HL-60/S4 treated with phorbol 12-myristate 13-acetate at 8.2 ng/mL for 4 days and 3 days (cell line): ENCODE data around the gene MRPL19.

Experiments
- in situ Hi-C: fragments of 300-500 bp; cut with MboI; formaldehyde crosslinking; loops from 2 replicates; pipeline ENCODE4 v1.15.0; 2022; ENCODE audit warnings: low sequenced_read_pairs

The MRPL19 gene

DNA sequence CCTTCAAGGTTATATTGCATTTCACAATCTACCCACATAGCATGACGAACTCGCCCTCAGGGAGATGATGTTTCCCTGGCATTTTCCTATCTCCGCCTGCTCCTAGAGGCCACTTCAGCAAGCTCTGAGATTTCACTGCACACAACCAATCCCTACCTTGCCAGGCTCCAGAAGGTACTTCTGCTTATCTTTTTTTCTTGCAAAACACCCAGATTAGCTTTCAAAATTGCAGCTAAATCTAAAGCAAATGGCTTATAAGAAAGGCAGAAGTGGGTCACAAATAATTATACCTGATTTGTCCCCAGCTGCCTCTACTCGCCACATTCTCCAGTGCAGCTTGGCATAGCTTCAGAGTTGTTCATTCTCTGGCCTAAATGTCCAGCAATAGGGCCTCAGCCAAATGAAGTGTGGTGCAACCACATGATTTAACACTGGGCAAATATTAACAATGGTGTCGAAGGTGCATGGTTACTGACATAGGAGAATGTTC, 32.4 kb upstream of the MRPL19 start:
- in situ Hi-C loops = no loop called here

DNA sequence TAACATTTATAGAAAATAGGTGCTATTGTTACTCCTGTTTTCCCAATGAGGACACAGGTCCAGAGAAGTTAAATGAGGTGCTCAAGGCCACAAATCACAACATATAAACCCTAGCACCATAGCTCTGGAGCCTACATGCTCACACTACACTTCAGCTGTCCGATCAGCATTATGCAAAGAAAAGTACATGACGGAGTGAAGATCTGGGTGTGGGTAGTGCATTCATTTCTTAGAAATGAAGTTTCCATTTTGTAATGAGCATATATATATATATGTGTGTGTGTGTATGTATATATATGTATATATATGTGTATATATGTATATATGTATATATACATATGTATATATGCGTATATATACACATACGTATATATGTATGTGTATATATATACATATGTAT, 30.2 kb upstream of the MRPL19 start:
- in situ Hi-C loops = no loop called here

DNA sequence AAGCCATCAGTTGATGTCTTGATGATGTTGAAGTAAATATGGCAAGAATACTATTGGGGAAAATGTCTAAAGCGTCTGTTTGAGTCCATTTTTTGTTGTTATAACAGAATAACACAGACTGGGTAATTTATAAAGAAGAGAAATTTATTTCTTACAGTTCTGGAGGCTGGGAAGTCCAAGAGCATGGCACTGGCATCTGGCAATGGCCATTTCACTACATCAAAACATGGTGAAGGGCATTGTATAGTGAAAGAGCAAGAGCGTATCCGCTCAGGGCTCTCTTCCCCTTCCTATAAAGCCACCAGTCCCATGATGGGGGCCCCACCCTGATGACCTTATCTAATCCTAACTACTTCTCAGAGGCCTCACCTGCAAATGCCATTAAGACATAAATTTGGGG, 29.6 kb upstream of the MRPL19 start:
- in situ Hi-C loops = no loop called here

DNA sequence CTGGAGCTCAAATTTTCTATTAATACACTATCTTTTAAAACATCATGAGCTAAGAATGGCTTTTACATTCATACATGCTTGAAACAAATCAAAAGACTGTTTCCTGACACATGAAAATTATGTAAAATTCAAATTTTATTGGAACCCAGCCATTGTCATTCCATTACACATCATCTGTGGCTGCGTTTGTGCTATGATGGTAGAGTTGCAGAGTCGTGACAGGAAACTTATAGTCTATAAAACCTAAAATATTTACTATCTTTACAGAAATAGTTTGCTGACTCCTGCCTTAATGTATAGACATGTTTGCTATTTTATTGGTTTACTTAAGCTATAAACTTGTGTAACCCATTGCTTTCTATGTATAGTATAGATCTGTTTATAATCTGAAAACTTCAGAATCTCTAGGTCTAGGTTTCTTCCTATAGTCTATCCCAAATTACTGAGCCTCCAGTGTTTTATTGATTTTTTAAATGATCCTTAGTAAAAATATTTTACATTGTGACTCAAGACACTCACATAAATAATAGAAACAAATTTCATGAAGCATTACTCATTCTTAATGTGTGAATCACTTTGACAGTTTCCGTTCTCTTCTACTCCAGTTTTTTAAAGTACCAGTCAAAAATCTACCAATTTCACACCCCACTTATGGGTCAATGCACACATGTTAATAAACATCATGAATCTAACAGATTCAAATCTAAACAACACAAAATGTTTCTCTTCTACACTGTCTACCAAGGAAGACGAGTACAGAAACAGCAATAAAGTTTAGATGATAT, 26.4 kb upstream of the MRPL19 start:
- in situ Hi-C loops = no loop called here

DNA sequence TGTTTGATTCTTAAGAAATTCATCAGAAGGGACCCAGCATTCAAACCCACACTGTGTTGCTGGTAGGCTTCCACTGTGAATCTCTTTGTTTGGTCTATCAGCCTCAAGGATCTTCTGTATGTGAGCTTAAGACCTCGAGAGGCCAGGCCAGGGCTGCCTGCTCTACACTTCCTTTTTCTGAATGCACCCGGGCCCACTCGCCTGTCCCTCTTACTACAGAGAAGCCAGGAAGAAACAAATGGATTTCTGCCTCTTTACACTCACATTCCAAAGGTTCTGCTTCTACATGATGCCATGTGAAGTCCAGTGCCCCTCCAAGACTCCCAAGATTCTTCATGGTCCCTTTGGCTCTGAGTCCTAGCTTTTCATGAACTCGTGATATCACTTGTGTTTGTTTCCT, 25.4 kb upstream of the MRPL19 start:
- in situ Hi-C loops = no loop called here

DNA sequence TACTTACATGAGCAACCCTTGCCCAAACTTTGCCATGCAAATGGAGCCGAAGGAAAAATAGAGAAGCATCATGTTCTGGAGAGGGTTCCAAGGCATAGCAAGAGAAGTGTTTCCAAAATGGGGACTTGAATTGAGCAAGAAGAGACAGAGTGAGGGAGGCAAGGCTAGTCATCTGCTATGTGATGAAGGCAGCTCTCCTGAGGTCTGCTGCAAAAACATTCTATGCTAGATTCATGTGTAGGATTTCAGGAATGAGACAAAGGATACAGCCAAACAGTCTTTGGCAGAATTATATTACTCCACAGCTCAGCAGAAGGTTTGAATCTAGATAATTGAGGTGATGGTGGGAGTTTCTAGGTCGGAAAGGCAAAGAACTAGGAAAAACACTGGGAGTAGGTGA, 24.1 kb upstream of the MRPL19 start:
- in situ Hi-C loops = no loop called here

DNA sequence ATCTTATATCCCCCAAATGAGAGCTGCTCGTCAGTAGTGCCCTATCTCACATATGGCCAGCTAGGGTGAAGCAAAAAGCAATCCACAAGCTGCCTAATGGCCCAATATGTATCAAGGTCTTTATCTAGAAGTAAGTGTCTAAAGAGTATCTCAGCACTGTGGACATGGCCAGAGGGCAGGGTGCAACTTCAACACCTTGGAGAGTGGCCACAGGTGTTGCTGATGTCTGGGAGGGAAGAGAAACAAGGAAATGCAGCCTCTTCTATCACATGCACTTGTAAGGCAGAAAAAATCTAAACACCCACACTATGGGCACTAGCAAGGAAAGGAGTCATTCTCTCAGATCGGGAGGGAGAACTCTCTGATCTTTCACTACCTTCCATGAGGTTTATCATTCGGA, 23.7 kb upstream of the MRPL19 start:
- in situ Hi-C loops = no loop called here

DNA sequence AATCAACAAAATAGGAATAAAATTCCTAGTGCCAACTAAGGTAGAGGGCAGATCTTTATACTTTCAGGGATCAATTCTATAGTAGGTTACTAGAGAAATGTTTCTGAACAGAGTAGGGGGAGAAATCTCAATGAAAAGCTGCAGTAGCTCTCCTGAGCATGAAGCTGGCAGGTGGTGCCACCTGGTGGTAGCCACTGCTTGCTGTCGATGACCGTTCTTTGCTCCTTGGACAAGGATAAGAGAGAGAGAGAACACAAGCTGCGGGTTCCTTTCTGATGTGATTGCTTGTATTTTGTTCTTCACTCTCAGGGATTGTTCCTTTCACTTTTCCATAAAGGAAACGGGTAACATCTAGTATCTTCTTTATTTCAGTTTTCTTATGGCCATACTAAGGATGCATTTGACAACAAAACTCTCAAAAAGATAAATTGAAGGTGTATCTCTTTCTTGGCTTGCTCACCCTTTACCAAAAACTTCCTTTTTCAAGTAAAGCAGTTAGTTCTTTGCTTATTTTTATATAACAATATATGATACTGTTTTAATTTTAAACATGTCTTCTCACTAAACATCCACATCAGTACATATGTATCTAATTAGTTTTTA, 18.6 kb upstream of the MRPL19 start:
- in situ Hi-C loops = no loop called here

DNA sequence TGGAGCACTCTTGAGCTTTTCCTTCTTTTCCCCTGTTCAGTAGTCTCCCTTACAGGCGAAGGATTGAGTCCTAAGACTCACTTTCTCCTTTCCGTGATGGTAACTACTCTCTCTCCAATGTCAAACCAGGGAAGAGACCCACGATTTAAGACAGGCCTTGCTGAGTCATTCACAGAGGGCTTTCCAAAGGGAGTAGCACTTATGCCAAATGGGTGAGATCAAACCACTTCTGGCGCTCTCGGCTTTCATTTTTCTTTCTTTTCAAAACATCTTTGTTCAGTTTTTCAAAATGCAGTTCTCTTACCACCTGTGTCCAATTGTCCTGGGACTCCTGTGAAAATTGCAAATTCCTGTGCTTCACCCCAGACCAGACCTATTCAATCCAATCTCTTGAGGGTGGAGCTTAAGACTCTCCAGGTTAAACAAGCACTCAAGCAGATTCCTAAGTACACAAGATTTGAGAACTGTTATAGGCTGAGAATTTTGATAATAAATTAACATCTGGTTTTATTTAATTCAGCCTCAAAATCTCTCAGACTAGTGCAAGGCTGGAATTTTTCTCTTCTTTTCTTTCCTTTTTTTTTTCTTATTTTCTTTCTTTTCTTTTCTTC, 14.4 kb upstream of the MRPL19 start:
- in situ Hi-C loops = no loop called here

DNA sequence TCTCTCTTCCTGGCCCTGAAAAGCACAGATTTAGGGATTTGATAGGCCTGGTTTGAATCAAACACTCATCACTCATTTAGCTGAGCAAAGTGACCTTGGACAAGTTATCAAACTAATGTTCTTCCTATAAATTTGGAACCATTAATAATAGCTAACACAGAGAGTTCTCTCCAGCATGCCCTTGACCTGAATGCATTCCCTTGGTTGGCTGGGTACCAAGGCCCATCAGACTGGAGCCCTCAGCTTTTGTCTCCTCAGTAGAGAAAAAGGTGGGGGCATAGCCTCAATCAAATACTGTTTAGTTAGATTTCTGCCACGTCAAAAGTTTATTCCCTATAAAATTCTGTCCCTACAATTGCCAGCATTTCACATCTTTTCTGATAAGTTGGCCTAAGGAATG, 13.8 kb upstream of the MRPL19 start:
- in situ Hi-C loops = no loop called here

DNA sequence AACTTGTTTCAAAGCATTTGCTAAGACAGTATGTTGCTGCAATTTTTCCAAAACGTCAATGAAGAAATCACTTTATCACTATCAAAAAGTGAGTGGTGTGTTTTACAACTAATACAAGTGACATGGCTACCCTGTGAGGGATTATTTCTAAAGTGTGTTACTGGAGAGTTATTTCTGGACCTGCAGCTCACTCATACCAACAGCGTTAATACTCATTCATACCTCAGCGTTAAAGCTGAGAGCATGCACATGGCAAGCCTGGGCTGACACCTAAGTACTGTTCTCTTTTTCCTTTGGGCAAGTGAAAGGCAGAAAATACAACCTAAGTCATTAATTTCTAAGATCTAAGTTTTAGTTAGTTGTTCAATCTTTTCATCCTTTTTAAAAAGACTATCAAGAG, 13.0 kb upstream of the MRPL19 start:
- in situ Hi-C loops = no loop called here

DNA sequence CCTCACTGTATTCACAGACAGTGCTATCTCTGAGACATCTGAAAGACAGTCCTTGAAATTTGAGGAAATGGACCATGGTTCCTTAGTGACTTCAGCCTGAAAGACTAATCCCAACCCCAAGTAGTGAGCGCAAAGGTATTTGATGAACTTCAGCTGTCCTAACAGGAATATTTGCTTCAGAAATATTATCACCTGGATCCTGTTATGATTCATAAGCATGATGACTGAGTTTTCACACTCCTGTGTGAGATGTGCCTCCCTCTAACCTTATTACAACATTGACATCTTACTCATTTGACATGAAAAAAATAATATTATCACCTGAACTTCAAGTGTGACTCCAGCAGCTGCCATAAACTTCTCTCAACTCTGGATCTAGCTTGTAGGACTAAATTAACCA, 11.6 kb upstream of the MRPL19 start:
- in situ Hi-C loops = no loop called here

DNA sequence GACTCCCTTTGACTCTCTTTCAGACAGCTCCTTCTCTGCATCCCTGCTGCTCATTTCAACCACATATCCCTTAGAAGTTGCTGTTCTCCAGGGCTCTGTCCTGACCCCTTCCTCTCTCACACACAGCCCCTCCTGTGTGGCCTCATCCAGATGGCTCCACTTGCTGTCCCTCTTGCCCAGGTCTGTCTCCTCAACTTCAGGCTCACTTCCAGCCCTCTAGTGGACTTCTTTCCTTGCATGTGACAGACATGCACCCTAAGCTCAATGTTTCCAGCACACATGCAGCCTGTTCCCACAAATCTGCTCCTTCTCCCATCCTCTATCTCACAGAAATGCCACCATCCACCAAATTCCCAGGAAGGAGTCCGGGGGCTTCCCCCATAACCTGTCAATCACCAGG, 9.0 kb upstream of the MRPL19 start:
- in situ Hi-C loops = no loop called here

DNA sequence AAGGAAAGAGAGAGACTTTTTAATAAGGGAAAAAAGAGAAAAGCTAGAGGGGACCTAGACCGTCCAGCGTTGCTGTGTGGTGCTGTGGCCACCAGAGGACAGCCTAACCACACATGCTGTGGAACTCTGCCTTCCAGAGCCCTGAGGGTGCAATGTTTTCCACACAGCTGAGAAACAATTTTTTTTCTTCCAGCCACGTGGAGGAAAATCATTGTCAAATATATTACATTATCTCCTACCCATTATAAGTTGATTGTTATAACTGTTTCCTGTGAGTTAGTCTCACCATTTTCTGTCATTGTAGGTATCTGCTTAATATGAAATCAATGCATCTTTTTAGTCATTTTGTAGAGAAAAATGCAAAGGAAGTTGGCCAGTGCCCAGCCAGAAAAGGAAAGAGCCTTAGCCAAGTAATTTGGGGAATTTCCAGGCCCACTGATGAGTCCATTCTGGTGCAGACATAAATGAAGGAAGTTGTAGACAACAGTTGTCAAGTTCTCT, 5.9 kb upstream of the MRPL19 start:
- in situ Hi-C loops = no loop called here

DNA sequence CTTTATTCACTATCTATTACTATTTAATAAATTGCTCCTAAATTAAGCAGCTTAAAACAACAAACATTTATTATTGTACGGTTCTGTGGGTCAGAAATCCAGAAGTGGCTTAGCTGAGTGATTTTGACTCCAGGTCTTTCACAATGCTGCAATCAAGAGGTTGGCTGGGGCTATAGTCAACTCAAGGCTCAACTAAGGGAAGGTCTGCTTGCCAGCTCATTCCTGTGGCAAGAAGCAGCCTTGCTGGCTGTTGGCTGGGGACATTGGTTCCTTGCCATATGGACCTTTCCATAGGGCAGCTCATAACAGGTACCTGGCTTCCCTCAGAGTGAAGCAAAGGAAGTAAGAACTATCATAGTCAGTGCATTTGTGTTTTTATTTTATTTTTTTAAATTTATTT, 5.0 kb upstream of the MRPL19 start:
- in situ Hi-C loops = no loop called here

DNA sequence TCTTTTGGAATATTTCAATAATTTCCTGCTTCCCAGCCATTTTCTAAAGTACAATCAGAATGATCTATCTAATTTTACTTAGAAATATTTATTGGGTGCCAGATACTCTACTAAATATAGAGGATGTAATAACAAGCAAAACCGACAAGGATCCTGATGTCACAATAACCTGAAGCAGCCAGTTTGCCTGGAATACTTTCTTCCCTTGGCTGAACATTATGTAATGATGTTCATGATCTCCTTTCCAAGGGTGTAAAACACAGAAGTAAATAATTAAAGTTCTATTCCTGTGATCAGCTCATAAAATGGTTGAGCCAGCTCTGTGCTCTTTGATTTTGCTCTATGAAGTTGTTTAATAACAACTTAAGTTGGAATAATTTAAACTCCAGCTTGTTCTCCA, 2.6 kb upstream of the MRPL19 start:
- in situ Hi-C loops = no loop called here

DNA sequence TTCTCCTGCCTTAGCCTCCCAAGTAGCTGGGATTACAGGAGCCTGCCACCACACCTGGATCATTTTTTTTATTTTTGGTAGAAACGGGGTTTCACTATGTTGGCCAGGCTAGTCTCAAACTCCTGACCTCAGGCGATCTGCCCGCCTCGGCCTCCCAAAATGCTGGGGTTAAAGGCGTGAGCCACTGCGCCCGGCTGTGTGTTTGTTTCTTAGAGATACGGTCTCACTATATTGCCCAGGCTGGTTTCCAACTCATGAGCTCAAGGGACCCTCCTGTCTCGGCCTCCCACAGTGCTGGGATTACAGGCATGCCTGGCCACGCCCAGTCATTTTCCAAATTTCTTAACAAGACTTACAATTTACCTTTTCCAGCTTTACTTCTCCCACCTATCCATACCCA, 940 bp upstream of the MRPL19 start:
- in situ Hi-C loops = no loop called here

DNA sequence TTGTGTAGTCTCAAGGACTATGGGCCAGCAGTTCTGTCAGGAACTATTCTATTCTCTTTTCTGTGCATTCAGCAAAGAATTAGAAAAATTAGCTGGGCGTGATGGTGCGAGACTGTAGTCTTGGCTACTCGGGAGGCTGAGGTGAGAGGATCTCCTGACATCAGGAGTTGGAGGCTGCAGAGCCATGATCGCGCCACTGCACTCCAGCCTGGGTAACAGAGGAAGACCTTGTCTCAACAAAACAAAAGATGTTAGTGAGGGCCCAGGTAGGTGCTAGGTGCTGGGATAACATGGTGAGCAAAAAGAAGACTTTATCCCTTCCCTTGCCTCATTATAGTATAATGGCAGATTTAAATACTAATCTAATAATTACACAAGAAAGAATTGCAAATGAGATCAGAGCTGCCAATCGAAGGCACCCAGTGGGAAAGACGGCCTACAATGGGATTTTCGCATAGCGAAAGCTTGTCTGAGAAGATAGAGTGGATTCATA, 447 bp upstream of the MRPL19 start:
- in situ Hi-C loops = no loop called here

DNA sequence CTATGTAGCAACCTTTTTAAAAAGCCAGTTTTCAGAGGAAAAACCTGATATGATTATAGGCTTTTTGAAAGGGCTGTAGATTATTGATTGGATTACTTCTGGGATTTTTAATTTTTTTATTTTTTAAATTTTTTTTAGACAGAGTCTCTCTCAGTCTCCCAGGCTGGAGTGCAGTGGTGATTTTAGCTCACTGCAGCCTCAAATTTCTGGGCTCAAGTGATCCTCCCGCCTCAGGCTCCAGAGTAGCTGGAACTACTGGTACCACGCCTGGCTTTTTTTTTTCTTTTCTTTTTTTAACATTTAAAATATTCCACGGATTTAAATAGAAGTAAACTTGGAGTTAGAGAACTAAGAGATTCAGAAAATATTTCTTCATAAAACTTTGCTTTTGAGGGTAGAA, 1.2 kb downstream of the MRPL19 start:
- in situ Hi-C loops = no loop called here

DNA sequence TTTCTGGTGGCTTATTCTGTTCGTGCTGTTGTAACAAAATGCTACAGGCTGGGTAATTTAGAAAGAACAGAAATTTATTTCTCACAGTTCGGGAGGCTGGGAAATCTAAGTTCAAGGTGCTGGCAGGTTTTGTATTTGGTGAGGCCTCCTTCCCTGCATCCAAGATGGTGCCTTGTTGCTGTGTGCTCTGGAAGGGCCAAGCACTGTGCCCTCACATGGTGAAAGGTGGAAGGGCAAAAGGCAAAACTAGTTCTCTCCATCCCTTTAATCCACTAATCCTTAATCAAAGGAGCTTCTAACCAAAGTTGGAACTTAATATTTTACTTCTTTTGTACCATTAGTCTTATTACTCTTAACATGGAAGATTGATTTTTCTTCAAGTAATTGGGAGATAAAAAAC, 7.4 kb downstream of the MRPL19 start:
- in situ Hi-C loops = no loop called here

DNA sequence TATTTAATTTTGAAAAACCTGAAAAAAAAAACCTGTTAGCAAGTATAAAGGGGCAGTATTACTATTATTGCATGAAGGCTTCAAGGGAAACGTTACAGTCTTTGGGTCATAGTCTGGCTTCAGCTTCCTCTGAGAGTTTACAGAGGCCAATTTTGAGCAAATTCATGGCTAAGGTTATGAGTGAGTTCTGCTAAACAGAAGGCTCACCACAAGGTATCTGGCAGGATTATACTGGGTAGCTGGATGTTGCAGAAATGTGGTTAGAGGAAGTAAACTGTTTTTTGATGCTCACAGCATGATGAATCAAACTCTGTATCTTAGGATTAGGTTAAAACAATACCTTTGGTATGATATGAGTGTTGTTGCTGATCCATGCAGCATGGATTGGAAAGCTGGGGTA, 9.3 kb downstream of the MRPL19 start:
- in situ Hi-C loops = no loop called here

DNA sequence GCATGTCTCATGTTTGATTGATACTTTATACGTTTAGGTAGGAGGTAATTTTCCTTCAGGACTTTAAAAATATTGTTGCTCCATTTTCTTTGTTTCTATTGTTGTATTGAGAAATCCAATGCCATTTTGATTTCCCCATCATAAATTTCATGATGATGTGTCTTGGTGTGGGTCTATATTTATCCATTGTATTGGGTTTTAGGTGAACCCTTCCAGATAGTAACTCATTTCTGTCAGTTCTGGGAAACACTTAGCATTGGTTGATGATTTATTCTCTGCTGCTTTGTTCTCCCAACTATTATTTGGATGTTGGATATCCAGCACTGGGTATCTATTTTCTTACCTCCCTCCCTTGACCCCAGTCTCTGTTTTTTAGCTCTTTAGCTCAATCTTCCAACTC, 10.0 kb downstream of the MRPL19 start:
- in situ Hi-C loops = no loop called here
